MM.1S (cell line): Measurements from ENCODE around the gene ADARB2.
A peak's percentile ranks its signal among the peaks of the same experiment; 100 is the strongest.
"Not testable (repeated sequence)": the region's sequence is repeated elsewhere in the genome, so short reads cannot be mapped to it uniquely, and the experiment has no call there.

Experiments used
- DNase-seq: peaks from one replicate; pipeline ENCODE4 v3.0.0-alpha.2; 2015
- H2AFZ ChIP-seq: fragments of 300-600 bp; sonication (generic); 2 replicates; pipeline ENCODE4 v1.6.0; 2016; ENCODE audit warnings: antibody characterized with exemption, low read length
- H3F3A ChIP-seq: fragments of 300-600 bp; sonication (generic); 2 replicates; pipeline ENCODE4 v1.6.1; 2016; ENCODE audit warnings: mild to moderate bottlenecking, antibody characterized with exemption, low read length, moderate library complexity, mixed read lengths; ENCODE audit not compliant: insufficient read depth
- H3K27ac ChIP-seq: fragments of 300-600 bp; sonication (generic); 2 replicates; pipeline ENCODE4 v1.5.1; 2016; ENCODE audit warnings: mild to moderate bottlenecking, low read length
- H3K27me3 ChIP-seq: fragments of 300-600 bp; sonication (generic); replicated peaks from 2 replicates; pipeline ENCODE4 v1.6.0; 2016; ENCODE audit warnings: low read length; ENCODE audit not compliant: insufficient read depth
- H3K36me3 ChIP-seq: fragments of 300-600 bp; sonication (generic); replicated peaks from 2 replicates; pipeline ENCODE4 v1.6.1; 2016; ENCODE audit warnings: mild to moderate bottlenecking, low read length, mixed read lengths; ENCODE audit not compliant: insufficient read depth
- H3K4me1 ChIP-seq: fragments of 300-600 bp; sonication (generic); 2 replicates; pipeline ENCODE4 v1.6.1; 2016; ENCODE audit warnings: low read length, mixed read lengths
- H3K4me2 ChIP-seq: fragments of 300-600 bp; sonication (generic); 2 replicates; pipeline ENCODE4 v1.6.0; 2016; ENCODE audit warnings: low read depth, low read length
- H3K4me3 ChIP-seq: fragments of 300-600 bp; sonication (generic); 2 replicates; pipeline ENCODE4 v1.5.1; 2016; ENCODE audit warnings: low read length, mixed read lengths
- H3K79me2 ChIP-seq: fragments of 300-600 bp; sonication (generic); 2 replicates; pipeline ENCODE4 v1.6.1; 2016; ENCODE audit warnings: mixed run types, low read length, mixed read lengths
- H3K9ac ChIP-seq: fragments of 300-600 bp; sonication (generic); 2 replicates; pipeline ENCODE4 v1.6.1; 2016; ENCODE audit warnings: low read length, mixed read lengths
- H3K9me2 ChIP-seq: fragments of 300-600 bp; sonication (generic); replicated peaks from 2 replicates; pipeline ENCODE4 v1.6.1; 2016; ENCODE audit warnings: mild to moderate bottlenecking, low read length, mixed read lengths; ENCODE audit not compliant: insufficient read depth
- H3K9me3 ChIP-seq: fragments of 300-600 bp; sonication (generic); replicated peaks from 2 replicates; pipeline ENCODE4 v1.6.1; 2016; ENCODE audit warnings: mild to moderate bottlenecking, low read length, mixed read lengths; ENCODE audit not compliant: insufficient read depth
- H4K20me1 ChIP-seq: fragments of 300-600 bp; sonication (generic); 2 replicates; pipeline ENCODE4 v1.6.1; 2016; ENCODE audit warnings: mild to moderate bottlenecking, low read length, moderate library complexity, mixed read lengths; ENCODE audit not compliant: insufficient read depth
- EZH2 ChIP-seq: fragments of 300-600 bp; sonication (generic); optimal IDR thresholded peaks from 2 replicates; pipeline ENCODE3; 2017; ENCODE audit warnings: low read depth, mild to moderate bottlenecking, antibody characterized with exemption, low read length, mixed read lengths
- EZH2phosphoT487 ChIP-seq: fragments of 300-600 bp; sonication (generic); IDR thresholded peaks from 2 replicates; pipeline ENCODE4 v1.6.1; 2018; ENCODE audit warnings: antibody characterized with exemption, low read length
- TF ChIP-seq, protein P1 (sequence below): fragments of 300-600 bp; sonication (generic); IDR thresholded peaks from 2 replicates; pipeline ENCODE4 v1.5.1; 2016; ENCODE audit warnings: antibody characterized with exemption, low read length, mixed read lengths

ADARB2 gene

DNA sequence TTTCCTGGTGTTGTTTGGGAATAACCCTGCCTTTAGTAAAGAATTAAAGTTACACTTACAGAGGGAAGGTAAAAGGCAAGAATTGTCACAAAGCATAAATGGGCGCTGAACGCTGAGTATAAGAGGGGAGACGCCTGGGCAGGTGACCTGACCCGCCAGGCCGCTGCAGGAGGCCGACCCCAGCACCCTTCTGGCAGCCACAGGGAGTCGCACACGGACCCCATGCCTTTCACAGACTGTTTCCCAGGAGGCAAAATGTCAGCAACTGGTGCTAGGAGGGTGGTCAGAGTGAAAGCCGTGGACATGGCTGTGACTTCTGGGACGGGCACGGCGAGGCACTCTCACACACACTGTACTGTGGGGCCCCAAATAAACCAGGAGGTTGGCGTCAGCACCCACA lies 392.9 kb downstream of the ADARB2 start:
- H3K27me3 ChIP-seq, result no peaks in the 10 kb centered on the region
- no peak overlapping the region for H3K4me2 ChIP-seq
- DNase-seq, result no peak
- TF ChIP-seq EZH2, result no peak
- TF ChIP-seq, protein P1, sequence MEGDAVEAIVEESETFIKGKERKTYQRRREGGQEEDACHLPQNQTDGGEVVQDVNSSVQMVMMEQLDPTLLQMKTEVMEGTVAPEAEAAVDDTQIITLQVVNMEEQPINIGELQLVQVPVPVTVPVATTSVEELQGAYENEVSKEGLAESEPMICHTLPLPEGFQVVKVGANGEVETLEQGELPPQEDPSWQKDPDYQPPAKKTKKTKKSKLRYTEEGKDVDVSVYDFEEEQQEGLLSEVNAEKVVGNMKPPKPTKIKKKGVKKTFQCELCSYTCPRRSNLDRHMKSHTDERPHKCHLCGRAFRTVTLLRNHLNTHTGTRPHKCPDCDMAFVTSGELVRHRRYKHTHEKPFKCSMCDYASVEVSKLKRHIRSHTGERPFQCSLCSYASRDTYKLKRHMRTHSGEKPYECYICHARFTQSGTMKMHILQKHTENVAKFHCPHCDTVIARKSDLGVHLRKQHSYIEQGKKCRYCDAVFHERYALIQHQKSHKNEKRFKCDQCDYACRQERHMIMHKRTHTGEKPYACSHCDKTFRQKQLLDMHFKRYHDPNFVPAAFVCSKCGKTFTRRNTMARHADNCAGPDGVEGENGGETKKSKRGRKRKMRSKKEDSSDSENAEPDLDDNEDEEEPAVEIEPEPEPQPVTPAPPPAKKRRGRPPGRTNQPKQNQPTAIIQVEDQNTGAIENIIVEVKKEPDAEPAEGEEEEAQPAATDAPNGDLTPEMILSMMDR, result no peak
- no peak for TF ChIP-seq EZH2phosphoT487
- no peaks in the 10 kb centered on the region for H3K9me3 ChIP-seq
- H4K20me1 ChIP-seq, result no peaks in the 10 kb centered on the region
- no peaks in the 10 kb centered on the region for H3K4me1 ChIP-seq
- no peaks in the 10 kb centered on the region for H3K79me2 ChIP-seq
- H3K9me2 ChIP-seq, result no peaks in the 10 kb centered on the region
- no peak overlapping the region for H2AFZ ChIP-seq
- H3F3A ChIP-seq, result no peaks in the 10 kb centered on the region
- H3K9ac ChIP-seq, result no peak overlapping the region
- H3K4me3 ChIP-seq, result no peak overlapping the region
- no peaks in the 10 kb centered on the region for H3K36me3 ChIP-seq
- H3K27ac ChIP-seq, result no peak overlapping the region

DNA sequence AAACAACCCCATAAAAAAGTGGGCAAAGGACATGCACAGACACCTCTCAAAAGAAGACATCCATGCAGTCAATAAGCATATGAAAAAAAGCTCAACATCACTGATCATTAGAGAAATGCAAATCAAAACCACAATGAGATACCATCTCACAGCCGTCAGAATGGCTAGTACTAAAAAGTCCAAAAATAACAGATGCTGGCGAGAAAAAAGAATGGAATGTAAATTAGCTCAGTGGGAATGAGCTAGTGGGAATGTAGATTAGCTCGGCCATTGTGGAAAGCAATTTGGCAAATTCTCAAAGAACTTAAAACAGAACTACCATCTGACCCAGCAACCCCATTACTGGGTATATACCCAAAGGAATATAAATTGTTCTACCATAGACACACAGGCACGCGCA lies 394.1 kb downstream of the ADARB2 start:
- no peak overlapping the region for H2AFZ ChIP-seq
- H3K4me2 ChIP-seq, result no peak overlapping the region
- DNase-seq, result no peak
- no peaks in the 10 kb centered on the region for H4K20me1 ChIP-seq
- H3K9me3 ChIP-seq, result no peaks in the 10 kb centered on the region
- no peaks in the 10 kb centered on the region for H3K9me2 ChIP-seq
- TF ChIP-seq EZH2phosphoT487, result no peak
- TF ChIP-seq, protein P1, result no peak
- no peak for TF ChIP-seq EZH2
- H3F3A ChIP-seq, result no peaks in the 10 kb centered on the region
- H3K9ac ChIP-seq, result no peak overlapping the region
- no peaks in the 10 kb centered on the region for H3K79me2 ChIP-seq
- H3K36me3 ChIP-seq, result no peaks in the 10 kb centered on the region
- H3K27me3 ChIP-seq, result no peaks in the 10 kb centered on the region
- no peak overlapping the region for H3K4me3 ChIP-seq
- no peaks in the 10 kb centered on the region for H3K4me1 ChIP-seq
- H3K27ac ChIP-seq, result no peak overlapping the region

DNA sequence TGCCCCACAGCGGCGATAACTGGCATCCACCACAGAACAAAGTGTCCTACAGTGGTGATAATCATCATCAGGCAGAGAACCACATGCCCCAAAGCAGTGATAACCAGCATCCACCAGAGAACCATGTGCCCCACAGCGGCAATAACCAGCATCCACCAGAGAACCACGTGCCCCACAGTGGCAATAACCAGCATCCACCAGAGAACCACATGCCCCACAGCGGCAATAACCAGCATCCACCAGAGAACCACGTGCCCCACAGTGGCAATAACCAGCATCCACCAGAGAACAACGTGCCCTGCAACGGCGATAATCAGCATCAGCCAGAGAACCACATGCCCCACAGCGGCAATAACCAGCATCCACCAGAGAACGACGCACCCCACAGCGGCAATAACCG lies 396.3 kb downstream of the ADARB2 start:
- H3K36me3 ChIP-seq, H3K9me2 ChIP-seq, H4K20me1 ChIP-seq, H3F3A ChIP-seq, H3K4me2 ChIP-seq, H3K79me2 ChIP-seq, H3K4me1 ChIP-seq, H3K27ac ChIP-seq, H2AFZ ChIP-seq, H3K9ac ChIP-seq, DNase-seq, H3K4me3 ChIP-seq, H3K9me3 ChIP-seq, H3K27me3 ChIP-seq: not testable (repeated sequence)

DNA sequence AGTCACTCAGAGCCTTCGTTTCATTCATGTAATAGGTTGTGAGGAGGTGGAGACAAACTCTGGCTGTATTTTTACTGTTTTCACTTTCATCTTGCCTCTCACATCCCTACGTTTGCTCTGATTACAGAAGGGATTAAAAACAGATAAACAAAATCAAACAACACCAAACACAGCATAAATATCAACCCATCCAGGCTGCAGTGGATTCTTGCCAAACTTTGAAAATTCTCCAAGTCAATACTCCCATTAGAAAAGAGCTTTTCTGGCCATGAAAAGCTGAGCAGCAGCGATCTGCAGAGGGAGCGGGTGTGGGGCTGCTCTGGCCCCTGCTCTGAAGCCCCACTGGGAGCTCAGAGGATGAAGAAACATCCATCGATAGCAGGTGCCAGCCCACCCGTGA lies 397.9 kb downstream of the ADARB2 start:
- TF ChIP-seq EZH2, result no peak
- TF ChIP-seq EZH2phosphoT487, result no peak
- TF ChIP-seq, protein P1, result no peak
- no peak overlapping the region for H2AFZ ChIP-seq
- H3K27me3 ChIP-seq, result no peaks in the 10 kb centered on the region
- H3K4me3 ChIP-seq, result peak overlapping the region; percentile 2; the same call in 1 of the 2 replicates
- no peaks in the 10 kb centered on the region for H3K4me1 ChIP-seq
- H3K36me3 ChIP-seq, result no peaks in the 10 kb centered on the region
- no peaks in the 10 kb centered on the region for H3F3A ChIP-seq
- no peaks in the 10 kb centered on the region for H3K79me2 ChIP-seq
- no peaks in the 10 kb centered on the region for H3K9me2 ChIP-seq
- no peak for DNase-seq
- H3K27ac ChIP-seq, result no peak overlapping the region
- H3K4me2 ChIP-seq, result 0 out of 2 replicates have a peak overlapping the region, but pooled peaks have one; percentile 2
- H4K20me1 ChIP-seq, result no peaks in the 10 kb centered on the region
- H3K9ac ChIP-seq, result no peak overlapping the region
- H3K9me3 ChIP-seq, result no peaks in the 10 kb centered on the region
